ENCODE results near the gene TSPAN32. TPM values are rescaled to one million over a fixed set of nuclear protein-coding genes. Genes with fewer than 3 reads are reported as not detected.

The TSPAN32 gene
- total RNA-seq, 1 experiment from 2014 or later = not detected

GRCh38 chr11:2306452-2306823 lies 4.6 kb downstream of the TSPAN32 start:
- Histone ChIP-seq H3K4me2 (ENCODE audit: low read length) (no peak overlapping the region), H4K20me1 (ENCODE audit: insufficient read depth) (no peaks in the 10 kb centered on the region), H2AFZ (ENCODE audit: low read depth, low read length, poor library complexity, severe bottlenecking) (no peak overlapping the region), H3K4me3 (replicated peaks in 1 of 2; ENCODE audit: low read depth in 1 of 2, low read length in 2 of 2) (no peak overlapping the region), H3K27me3 (ENCODE audit: insufficient read depth, low read length) (no peaks in the 10 kb centered on the region), H3K9me2 (ENCODE audit: insufficient read depth) (no peaks in the 10 kb centered on the region), H3K4me1 (ENCODE audit: control insufficient read depth in 1 of 2, insufficient read depth in 2 of 2, low read length in 2 of 2) (no peaks in the 10 kb centered on the region), H3K27ac (ENCODE audit: low read depth, low read length) (no peak overlapping the region), H3K9ac (ENCODE audit: low read length) (no peak overlapping the region), H3K9me3 (ENCODE audit: control insufficient read depth in 1 of 2, insufficient read depth in 1 of 2, low read depth in 1 of 2, low read length in 2 of 2) (no peaks in the 10 kb centered on the region), H3K36me3 (ENCODE audit: control insufficient read depth in 1 of 2, insufficient read depth in 2 of 2, low read length in 2 of 2) (no peaks in the 10 kb centered on the region), H3K79me2 (ENCODE audit: insufficient read depth, low read length) (no peaks in the 10 kb centered on the region)
- no peak for TF ChIP-seq FOSL1 (IDR thresholded peaks at IDR 0.05; ENCODE audit: low read depth)
- TF ChIP-seq ELF1 (IDR thresholded peaks at IDR 0.05; ENCODE audit: borderline replicate concordance, low read depth) = no peak
- no peak for TF ChIP-seq YY1 (IDR thresholded peaks at IDR 0.05; ENCODE audit: extremely low read depth, insufficient replicate concordance, low read depth, low read length)
- no peak for TF ChIP-seq POLR2A (IDR thresholded peaks at IDR 0.05; ENCODE audit: borderline replicate concordance, extremely low read depth, insufficient read depth, insufficient read length)
- no peak for TF ChIP-seq EGR1 (IDR thresholded peaks at IDR 0.05; ENCODE audit: low read depth)
- TF ChIP-seq CBX3 (IDR thresholded peaks at IDR 0.05; ENCODE audit: low read depth) = no peak
- TF ChIP-seq EZH2phosphoT487 (IDR thresholded peaks at IDR 0.05; ENCODE audit: borderline replicate concordance) = no peak
- TF ChIP-seq SRF (IDR thresholded peaks at IDR 0.05; ENCODE audit: low read depth) = no peak
- TF ChIP-seq MAX (IDR thresholded peaks at IDR 0.05) = no peak
- ATAC-seq (no peak), DNase-seq (ENCODE audit: low read depth, low spot score) (no peak)
- ChIA-PET POLR2A (interaction anchor here (1.0 kb wide), 1 partner anchor 114 kb away, joined by 3 read pairs; no protein-coding TSS in a partner anchor), RAD21 (ENCODE audit: low non-redundant PET in 1 of 2, low total read pairs in 2 of 2, uncharacterized antibody in 2 of 2, unreplicated experiment in 2 of 2) (interaction anchor here (3.0 to 3.1 kb wide), 2 partner anchors 113 to 114 kb away, joined by 42 to 56 read pairs; no protein-coding TSS in a partner anchor), CTCF (interaction anchor here (0.9 to 6.2 kb wide), 6 partner anchors 19 to 225 kb away, joined by 3 to 225 read pairs (median 4); partner anchors contain the start of gene TSSC4)
- no TSS peak for BruUV-seq (replicated peaks)
- intact Hi-C loops (cut with micrococcal nuclease) = loop anchor here (5.0 kb wide), 1 partner anchor 96 kb away; the partner anchor contains the start of gene TSSC4

GRCh38 chr11:2306877-2307500 lies 5.2 kb downstream of the TSPAN32 start:
- DNase-seq (ENCODE audit: low read depth, low spot score) = no peak
- H3K4me2 ChIP-seq (ENCODE audit: low read length) = no peak overlapping the region
- H4K20me1 ChIP-seq (ENCODE audit: insufficient read depth) = no peaks in the 10 kb centered on the region
- POLR2A ChIA-PET = interaction anchor here (1.0 kb wide), 1 partner anchor 113 kb away, joined by 3 read pairs; no protein-coding TSS in a partner anchor
- no peaks in the 10 kb centered on the region for H3K9me2 ChIP-seq (ENCODE audit: insufficient read depth)
- H3K27me3 ChIP-seq (ENCODE audit: insufficient read depth, low read length) = no peaks in the 10 kb centered on the region
- no peaks in the 10 kb centered on the region for H3K79me2 ChIP-seq (ENCODE audit: insufficient read depth, low read length)
- CTCF ChIA-PET = interaction anchor here (0.9 to 6.2 kb wide), 4 partner anchors 93 to 224 kb away, joined by 3 to 225 read pairs (median 12); partner anchors contain the start of gene TSSC4
- H3K4me1 ChIP-seq (ENCODE audit: control insufficient read depth in 1 of 2, insufficient read depth in 2 of 2, low read length in 2 of 2) = peaks cover 0 to 2% of the 10 kb centered on the region in 2 experiments; a peak in 2 of 4 replicates
- no peaks in the 10 kb centered on the region for H3K36me3 ChIP-seq (ENCODE audit: control insufficient read depth in 1 of 2, insufficient read depth in 2 of 2, low read length in 2 of 2)
- intact Hi-C loops (cut with micrococcal nuclease) = loop anchor here (5.0 kb wide), 1 partner anchor 95 kb away; the partner anchor contains the start of gene TSSC4
- H2AFZ ChIP-seq (ENCODE audit: low read depth, low read length, poor library complexity, severe bottlenecking) = no peak overlapping the region
- no peak overlapping the region for H3K4me3 ChIP-seq (replicated peaks in 1 of 2; ENCODE audit: low read depth in 1 of 2, low read length in 2 of 2)
- RAD21 ChIA-PET (ENCODE audit: low non-redundant PET in 1 of 2, low total read pairs in 2 of 2, uncharacterized antibody in 2 of 2, unreplicated experiment in 2 of 2) = interaction anchor here in 1 of 2 experiments (3.1 kb wide), 1 partner anchor 113 kb away, joined by 56 read pairs; no protein-coding TSS in a partner anchor
- H3K9ac ChIP-seq (ENCODE audit: low read length) = no peak overlapping the region
- H3K27ac ChIP-seq (ENCODE audit: low read depth, low read length) = no peak overlapping the region
- TF ChIP-seq ZBTB33 (IDR thresholded peaks at IDR 0.05; ENCODE audit: extremely low read depth, insufficient replicate concordance, low read length) = no peak
- no peak for TF ChIP-seq MAX (IDR thresholded peaks at IDR 0.05)
- no peak for TF ChIP-seq JUND (IDR thresholded peaks at IDR 0.05)
- no peak for TF ChIP-seq EGR1 (IDR thresholded peaks at IDR 0.05; ENCODE audit: low read depth)
- no peak for TF ChIP-seq TCF7L2 (IDR thresholded peaks at IDR 0.05; ENCODE audit: borderline replicate concordance, extremely low read depth, insufficient read depth, insufficient read length)
- H3K9me3 ChIP-seq (ENCODE audit: control insufficient read depth in 1 of 2, insufficient read depth in 1 of 2, low read depth in 1 of 2, low read length in 2 of 2) = no peaks in the 10 kb centered on the region
- ATAC-seq = no peak
- BruUV-seq (replicated peaks) = no TSS peak

All from HCT116 (cell line).